ENCODE results near the gene PLSCR4.
"Not testable (repeated sequence)": the region's sequence is repeated elsewhere in the genome, so short reads cannot be mapped to it uniquely, and the experiment has no call there.

The PLSCR4 gene

GRCh38 chr3:146262371-146263110 is 11.6 kb upstream of the PLSCR4 start:
- TF ChIP-seq CTCF (IDR thresholded peaks at IDR 0.05; ENCODE audit: low read depth, low read length), result no peak
- H3K4me3 ChIP-seq (ENCODE audit: low read depth, low read length), result no peak overlapping the region

GRCh38 chr3:146259880-146260589 is 9.1 kb upstream of the PLSCR4 start:
- no peak for TF ChIP-seq CTCF (IDR thresholded peaks at IDR 0.05; ENCODE audit: low read depth, low read length)
- no peak overlapping the region for H3K4me3 ChIP-seq (ENCODE audit: low read depth, low read length)

GRCh38 chr3:146256851-146257486 is 6.1 kb upstream of the PLSCR4 start:
- no peak for TF ChIP-seq CTCF (IDR thresholded peaks at IDR 0.05; ENCODE audit: low read depth, low read length)
- no peak overlapping the region for H3K4me3 ChIP-seq (ENCODE audit: low read depth, low read length)

- H3K4me3 ChIP-seq (ENCODE audit: low read depth, low read length), result not testable (repeated sequence)
Measured at GRCh38 chr3:146252445-146252844, 1.5 kb upstream of the PLSCR4 start.

GRCh38 chr3:146249921-146250320 is 984 bp downstream of the PLSCR4 start:
- peak overlapping the region; percentile 77 for H3K4me3 ChIP-seq (ENCODE audit: low read depth, low read length)

GRCh38 chr3:146247911-146248310 is 3.0 kb downstream of the PLSCR4 start:
- TF ChIP-seq CTCF (IDR thresholded peaks at IDR 0.05; ENCODE audit: low read depth, low read length), result no peak
- H3K4me3 ChIP-seq (ENCODE audit: low read depth, low read length), result no peak overlapping the region

More at GRCh38 chr3:146249921-146250320, 984 bp downstream of the PLSCR4 start:
- TF ChIP-seq CTCF (IDR thresholded peaks at IDR 0.05; ENCODE audit: low read depth, low read length), result no peak

GRCh38 chr3:146246526-146246925 is 4.4 kb downstream of the PLSCR4 start:
- no peak overlapping the region for H3K4me3 ChIP-seq (ENCODE audit: low read depth, low read length)
- no peak for TF ChIP-seq CTCF (IDR thresholded peaks at IDR 0.05; ENCODE audit: low read depth, low read length)

Data from WI38 (cell line).